ENCODE results near the gene ACE2. TPM values are rescaled to one million over a fixed set of nuclear protein-coding genes. Genes with fewer than 3 reads are reported as not detected.

Gene ACE2
- total and polyA plus RNA-seq, 9 of the 15 experiments (the other 6 are each of a cell fraction or from before 2014, with no cell fraction given) = 0.03 to 0.09 (median 0.07) TPM; not detected in 6

DNA sequence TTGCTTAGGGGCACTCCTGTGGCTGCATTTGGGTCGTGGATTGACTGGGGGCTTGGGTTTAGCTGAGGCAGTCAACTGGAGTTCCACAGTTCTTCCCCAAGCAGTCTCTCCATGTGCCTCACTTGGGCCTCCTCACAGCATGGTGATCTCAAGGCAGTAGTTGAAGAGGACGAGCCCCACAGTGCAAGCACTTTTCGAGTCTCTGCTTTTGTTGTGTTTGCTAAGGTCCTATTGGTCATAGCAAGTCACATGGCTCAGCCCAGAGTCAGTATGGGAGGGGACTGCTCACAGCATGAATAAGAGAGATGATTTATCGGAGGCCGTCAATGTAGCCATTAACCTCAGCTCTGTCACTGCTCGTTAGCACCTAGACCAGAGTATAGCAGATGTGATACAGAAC is 70.4 kb downstream of the ACE2 start:
- Histone ChIP-seq H3K27me3 (ENCODE audit: control insufficient read depth in 2 of 2, insufficient read depth in 2 of 2, low read length in 2 of 2) (no peaks in the 10 kb centered on the region), H3K9ac (ENCODE audit: insufficient read depth in 1 of 2, low read depth in 2 of 2, low read length in 2 of 2) (peak overlapping the region; percentile 44 to 65; a peak in 3 of 4 replicates), H4K20me1 (replicated peaks; ENCODE audit: control insufficient read depth, insufficient read depth, low read length) (no peaks in the 10 kb centered on the region), H3K36me3 (ENCODE audit: control insufficient read depth, insufficient read depth, low read length) (no peaks in the 10 kb centered on the region), H3K4me1 (replicated peaks in 1 of 2; ENCODE audit: control insufficient read depth in 2 of 2, insufficient read depth in 2 of 2, low read length in 2 of 2) (peaks cover 12% of the 10 kb centered on the region in 2 experiments; a peak in 4 of 5 replicates), H2AFZ (ENCODE audit: low read depth, low read length) (peak overlapping the region; percentile 95), H3K79me2 (ENCODE audit: control insufficient read depth, insufficient read depth, low read length) (no peaks in the 10 kb centered on the region), H3K27ac (ENCODE audit: extremely low read depth, low read depth, low read length) (peak overlapping the region; percentile 73), H3K9me3 (replicated peaks; ENCODE audit: control insufficient read depth, insufficient read depth, low read depth, low read length) (no peaks in the 10 kb centered on the region), H3K4me2 (ENCODE audit: insufficient read depth, low read length) (peak overlapping the region; percentile 67), H3K4me3 (no peak overlapping the region), H3K9me1 (ENCODE audit: control insufficient read depth, insufficient read depth, low read length) (no peaks in the 10 kb centered on the region)
- in situ Hi-C loops (cut with MboI) (no loop called here), intact Hi-C loops (cut with micrococcal nuclease) (no loop called here)
- CTCF ChIA-PET (ENCODE audit: low intra/inter-chr PET ratio) = no interaction called here
- peak; percentile 61 to 84 (median 66) for DNase-seq (ENCODE audit: extremely low read depth in 1 of 4, low spot score in 3 of 4)
- peak; percentile 95 for FAIRE-seq
- 5% methylated on average over 6 of the region's 6 CpGs for WGBS (ENCODE audit: insufficient coverage, low coverage, missing lambda C conversion rate)
- peak; percentile 99 for ATAC-seq
- BruUV-seq (replicated peaks) = no TSS peak
- POLR2A ChIA-PET = interaction anchor here (0.7 to 1.4 kb wide), 4 partner anchors 9 to 37 kb away, joined by 3 to 8 read pairs (median 4); partner anchors contain the start of gene PIR
- peak; percentile 23; the same call in 1 of the 2 replicates for TF ChIP-seq FOXM1 (IDR thresholded peaks at IDR 0.05; ENCODE audit: low read depth)
- TF ChIP-seq FOXM1 (CRISPR knock-in tag; IDR thresholded peaks at IDR 0.05; ENCODE audit: low read depth) = no peak
- TF ChIP-seq TBP (optimal IDR thresholded peaks at IDR 0.05; ENCODE audit: low read depth, low read length) = peak; percentile 41
- 0 out of 2 replicates have a peak, but pooled peaks have one; percentile 13 for TF ChIP-seq CBFA2T2 (conservative IDR thresholded peaks at IDR 0.05)
- TF ChIP-seq, protein P1, sequence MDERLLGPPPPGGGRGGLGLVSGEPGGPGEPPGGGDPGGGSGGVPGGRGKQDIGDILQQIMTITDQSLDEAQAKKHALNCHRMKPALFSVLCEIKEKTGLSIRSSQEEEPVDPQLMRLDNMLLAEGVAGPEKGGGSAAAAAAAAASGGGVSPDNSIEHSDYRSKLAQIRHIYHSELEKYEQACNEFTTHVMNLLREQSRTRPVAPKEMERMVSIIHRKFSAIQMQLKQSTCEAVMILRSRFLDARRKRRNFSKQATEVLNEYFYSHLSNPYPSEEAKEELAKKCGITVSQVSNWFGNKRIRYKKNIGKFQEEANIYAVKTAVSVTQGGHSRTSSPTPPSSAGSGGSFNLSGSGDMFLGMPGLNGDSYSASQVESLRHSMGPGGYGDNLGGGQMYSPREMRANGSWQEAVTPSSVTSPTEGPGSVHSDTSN (CRISPR knock-in tag; IDR thresholded peaks at IDR 0.05; ENCODE audit: low read depth) = peak; percentile 48; the same call in 1 of the 2 replicates
- TF ChIP-seq, protein P1 (tag; conservative IDR thresholded peaks at IDR 0.05; ENCODE audit: low read depth) = peak; percentile 92
- TF ChIP-seq SUPT5H (IDR thresholded peaks at IDR 0.05) = peak; percentile 56
- TF ChIP-seq POLR2A (conservative IDR thresholded peaks at IDR 0.05) = peak; percentile 68
- peak; percentile 41 for TF ChIP-seq POLR2B (IDR thresholded peaks at IDR 0.05; ENCODE audit: low read depth, partially characterized antibody)
- TF ChIP-seq, protein P2, sequence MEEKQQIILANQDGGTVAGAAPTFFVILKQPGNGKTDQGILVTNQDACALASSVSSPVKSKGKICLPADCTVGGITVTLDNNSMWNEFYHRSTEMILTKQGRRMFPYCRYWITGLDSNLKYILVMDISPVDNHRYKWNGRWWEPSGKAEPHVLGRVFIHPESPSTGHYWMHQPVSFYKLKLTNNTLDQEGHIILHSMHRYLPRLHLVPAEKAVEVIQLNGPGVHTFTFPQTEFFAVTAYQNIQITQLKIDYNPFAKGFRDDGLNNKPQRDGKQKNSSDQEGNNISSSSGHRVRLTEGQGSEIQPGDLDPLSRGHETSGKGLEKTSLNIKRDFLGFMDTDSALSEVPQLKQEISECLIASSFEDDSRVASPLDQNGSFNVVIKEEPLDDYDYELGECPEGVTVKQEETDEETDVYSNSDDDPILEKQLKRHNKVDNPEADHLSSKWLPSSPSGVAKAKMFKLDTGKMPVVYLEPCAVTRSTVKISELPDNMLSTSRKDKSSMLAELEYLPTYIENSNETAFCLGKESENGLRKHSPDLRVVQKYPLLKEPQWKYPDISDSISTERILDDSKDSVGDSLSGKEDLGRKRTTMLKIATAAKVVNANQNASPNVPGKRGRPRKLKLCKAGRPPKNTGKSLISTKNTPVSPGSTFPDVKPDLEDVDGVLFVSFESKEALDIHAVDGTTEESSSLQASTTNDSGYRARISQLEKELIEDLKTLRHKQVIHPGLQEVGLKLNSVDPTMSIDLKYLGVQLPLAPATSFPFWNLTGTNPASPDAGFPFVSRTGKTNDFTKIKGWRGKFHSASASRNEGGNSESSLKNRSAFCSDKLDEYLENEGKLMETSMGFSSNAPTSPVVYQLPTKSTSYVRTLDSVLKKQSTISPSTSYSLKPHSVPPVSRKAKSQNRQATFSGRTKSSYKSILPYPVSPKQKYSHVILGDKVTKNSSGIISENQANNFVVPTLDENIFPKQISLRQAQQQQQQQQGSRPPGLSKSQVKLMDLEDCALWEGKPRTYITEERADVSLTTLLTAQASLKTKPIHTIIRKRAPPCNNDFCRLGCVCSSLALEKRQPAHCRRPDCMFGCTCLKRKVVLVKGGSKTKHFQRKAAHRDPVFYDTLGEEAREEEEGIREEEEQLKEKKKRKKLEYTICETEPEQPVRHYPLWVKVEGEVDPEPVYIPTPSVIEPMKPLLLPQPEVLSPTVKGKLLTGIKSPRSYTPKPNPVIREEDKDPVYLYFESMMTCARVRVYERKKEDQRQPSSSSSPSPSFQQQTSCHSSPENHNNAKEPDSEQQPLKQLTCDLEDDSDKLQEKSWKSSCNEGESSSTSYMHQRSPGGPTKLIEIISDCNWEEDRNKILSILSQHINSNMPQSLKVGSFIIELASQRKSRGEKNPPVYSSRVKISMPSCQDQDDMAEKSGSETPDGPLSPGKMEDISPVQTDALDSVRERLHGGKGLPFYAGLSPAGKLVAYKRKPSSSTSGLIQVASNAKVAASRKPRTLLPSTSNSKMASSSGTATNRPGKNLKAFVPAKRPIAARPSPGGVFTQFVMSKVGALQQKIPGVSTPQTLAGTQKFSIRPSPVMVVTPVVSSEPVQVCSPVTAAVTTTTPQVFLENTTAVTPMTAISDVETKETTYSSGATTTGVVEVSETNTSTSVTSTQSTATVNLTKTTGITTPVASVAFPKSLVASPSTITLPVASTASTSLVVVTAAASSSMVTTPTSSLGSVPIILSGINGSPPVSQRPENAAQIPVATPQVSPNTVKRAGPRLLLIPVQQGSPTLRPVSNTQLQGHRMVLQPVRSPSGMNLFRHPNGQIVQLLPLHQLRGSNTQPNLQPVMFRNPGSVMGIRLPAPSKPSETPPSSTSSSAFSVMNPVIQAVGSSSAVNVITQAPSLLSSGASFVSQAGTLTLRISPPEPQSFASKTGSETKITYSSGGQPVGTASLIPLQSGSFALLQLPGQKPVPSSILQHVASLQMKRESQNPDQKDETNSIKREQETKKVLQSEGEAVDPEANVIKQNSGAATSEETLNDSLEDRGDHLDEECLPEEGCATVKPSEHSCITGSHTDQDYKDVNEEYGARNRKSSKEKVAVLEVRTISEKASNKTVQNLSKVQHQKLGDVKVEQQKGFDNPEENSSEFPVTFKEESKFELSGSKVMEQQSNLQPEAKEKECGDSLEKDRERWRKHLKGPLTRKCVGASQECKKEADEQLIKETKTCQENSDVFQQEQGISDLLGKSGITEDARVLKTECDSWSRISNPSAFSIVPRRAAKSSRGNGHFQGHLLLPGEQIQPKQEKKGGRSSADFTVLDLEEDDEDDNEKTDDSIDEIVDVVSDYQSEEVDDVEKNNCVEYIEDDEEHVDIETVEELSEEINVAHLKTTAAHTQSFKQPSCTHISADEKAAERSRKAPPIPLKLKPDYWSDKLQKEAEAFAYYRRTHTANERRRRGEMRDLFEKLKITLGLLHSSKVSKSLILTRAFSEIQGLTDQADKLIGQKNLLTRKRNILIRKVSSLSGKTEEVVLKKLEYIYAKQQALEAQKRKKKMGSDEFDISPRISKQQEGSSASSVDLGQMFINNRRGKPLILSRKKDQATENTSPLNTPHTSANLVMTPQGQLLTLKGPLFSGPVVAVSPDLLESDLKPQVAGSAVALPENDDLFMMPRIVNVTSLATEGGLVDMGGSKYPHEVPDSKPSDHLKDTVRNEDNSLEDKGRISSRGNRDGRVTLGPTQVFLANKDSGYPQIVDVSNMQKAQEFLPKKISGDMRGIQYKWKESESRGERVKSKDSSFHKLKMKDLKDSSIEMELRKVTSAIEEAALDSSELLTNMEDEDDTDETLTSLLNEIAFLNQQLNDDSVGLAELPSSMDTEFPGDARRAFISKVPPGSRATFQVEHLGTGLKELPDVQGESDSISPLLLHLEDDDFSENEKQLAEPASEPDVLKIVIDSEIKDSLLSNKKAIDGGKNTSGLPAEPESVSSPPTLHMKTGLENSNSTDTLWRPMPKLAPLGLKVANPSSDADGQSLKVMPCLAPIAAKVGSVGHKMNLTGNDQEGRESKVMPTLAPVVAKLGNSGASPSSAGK (IDR thresholded peaks at IDR 0.05) = peak; percentile 78
